Cardiac muscle cell (in vitro differentiated cells and primary cell): ENCODE data around the gene TCF4. TPM values are rescaled to one million over a fixed set of nuclear protein-coding genes. Genes with fewer than 3 reads are reported as not detected.

Source experiments
- DNase-seq, 2 donors: peaks; one replicate each; pipeline versions ENCODE4 v3.0.0 to v3.0.0-alpha.2; 2010 to 2017; ENCODE audit warnings: low read depth in 1 of 2, low spot score in 1 of 2
- H3K27ac ChIP-seq: fragments of 200-600 bp; sonication (generic); 2 replicates; pipeline ENCODE4 v1.5.1; 2016
- H3K27me3 ChIP-seq: fragments of 200-600 bp; sonication (generic); 2 replicates; pipeline ENCODE4 v1.6.0; 2016; ENCODE audit warnings: control low read depth
- H3K36me3 ChIP-seq: fragments of 200-600 bp; sonication (generic); 2 replicates; pipeline ENCODE4 v1.5.1; 2016; ENCODE audit warnings: control low read depth
- H3K4me1 ChIP-seq: fragments of 200-600 bp; sonication (generic); 2 replicates; pipeline ENCODE4 v1.8.1; 2017; ENCODE audit warnings: low read depth, mild to moderate bottlenecking, mixed run types
- H3K4me3 ChIP-seq: fragments of 200-600 bp; sonication (generic); 2 replicates; pipeline ENCODE4 v1.5.1; 2016; ENCODE audit warnings: mild to moderate bottlenecking
- H3K9me3 ChIP-seq: fragments of 200-600 bp; sonication (generic); 2 replicates; pipeline ENCODE4 v1.5.1; 2017; ENCODE audit warnings: low read depth, mild to moderate bottlenecking, control low read depth
- CTCF ChIP-seq: IDR thresholded peaks from 2 replicates; pipeline ENCODE4 v1.5.1; 2012; ENCODE audit warnings: low read depth, mild to moderate bottlenecking, low read length
- polyA plus RNA-seq: library from polyadenylated mRNA; unstranded; fragments of >200 nt; fragmentation: Nextera tagmentation; extraction: Ambion mirVana; gene quantifications from 2 replicates; pipeline ENCODE4 v1.2.1, GENCODE V29; 2016
- total RNA-seq: library from RNA; depleted of rRNA; stranded (reverse); fragments of >200 nt; gene quantifications from 2 replicates; pipeline ENCODE4 v1.2.3, GENCODE V29; 2016

The TCF4 gene
- total and polyA plus RNA-seq, 2 experiments from 2014 or later, result 38.3 to 59.2 TPM

DNA sequence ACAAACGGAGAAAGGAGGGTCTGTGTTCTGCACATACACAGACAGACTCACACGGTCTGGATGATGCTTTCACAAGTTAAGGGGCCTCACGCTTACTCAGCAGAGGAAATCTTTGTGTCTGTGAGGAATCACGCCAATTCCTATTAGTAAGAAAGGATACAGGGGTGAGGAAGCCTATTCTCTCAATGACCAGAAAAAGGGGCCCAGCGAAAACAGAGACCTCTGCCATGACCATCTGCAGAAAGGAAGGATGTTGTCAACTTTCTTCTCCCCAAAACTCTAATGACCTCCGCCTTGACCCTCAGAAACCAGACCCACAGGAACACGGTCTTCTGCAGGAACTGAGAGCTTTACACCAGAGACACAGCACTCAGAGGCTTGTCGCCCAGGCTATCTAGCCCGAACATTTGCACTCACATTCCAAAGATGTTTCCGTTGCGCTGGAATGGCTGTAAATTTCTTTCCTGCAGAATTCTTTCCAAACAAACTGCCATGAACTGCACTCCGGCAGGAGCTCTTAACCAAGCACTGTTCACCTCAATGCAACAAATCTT, 186.3 kb downstream of the TCF4 start:
- Histone ChIP-seq H3K9me3 (no peaks in the 10 kb centered on the region), H3K36me3 (no peaks in the 10 kb centered on the region), H3K4me1 (peaks cover 38% of the 10 kb centered on the region), H3K27ac (peak overlapping the region; percentile 87), H3K4me3 (no peak overlapping the region), H3K27me3 (no peaks in the 10 kb centered on the region)
- TF ChIP-seq CTCF, result no peak
- peak; percentile 81 to 91 for DNase-seq

DNA sequence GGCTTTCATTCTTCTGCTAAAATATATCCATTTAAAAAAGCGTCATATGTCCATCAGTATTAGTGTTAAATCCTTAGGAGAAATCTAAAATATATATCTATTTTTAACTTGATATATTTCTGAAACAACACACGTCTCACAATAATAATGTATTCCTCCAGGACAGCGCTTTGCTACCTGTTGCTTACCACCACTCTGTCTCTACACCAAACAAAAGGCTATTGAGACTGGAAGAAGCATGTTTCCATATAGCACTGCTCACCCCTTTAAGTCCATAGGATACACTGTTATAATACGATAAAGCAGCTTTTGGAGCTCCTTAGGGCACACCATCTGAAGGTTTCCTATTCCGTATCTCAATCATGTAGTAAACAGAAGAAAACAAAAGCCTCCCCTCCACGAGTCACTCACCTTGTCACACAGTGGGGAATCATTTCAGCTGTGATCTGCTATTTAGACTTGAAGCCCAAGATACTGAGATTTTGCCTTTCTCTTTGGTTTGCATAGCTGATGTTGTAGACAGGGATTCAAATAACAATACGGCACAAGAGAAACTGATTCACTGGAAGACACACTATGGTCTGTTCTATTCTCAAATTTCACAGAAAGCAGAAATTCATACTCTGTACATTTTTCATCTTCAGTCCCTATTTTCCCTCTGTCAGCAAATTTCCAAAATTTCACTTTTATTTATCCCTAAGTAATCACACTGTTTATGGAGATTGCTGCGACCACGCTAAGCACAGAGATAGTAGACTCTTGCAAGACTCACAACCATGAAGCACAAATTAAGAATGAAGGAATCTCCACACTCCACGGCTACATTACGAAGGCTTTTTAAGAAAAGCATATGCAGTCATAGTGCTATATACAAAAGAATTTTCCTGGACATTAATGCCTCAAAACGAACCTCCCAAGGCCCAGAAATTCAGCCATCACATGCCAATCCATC, 187.1 kb downstream of the TCF4 start:
- DNase-seq, result peak in 1 of 2 donors; percentile 40
- TF ChIP-seq CTCF, result no peak
- Histone ChIP-seq H3K36me3 (no peaks in the 10 kb centered on the region), H3K4me3 (no peak overlapping the region), H3K4me1 (peaks cover 34% of the 10 kb centered on the region), H3K9me3 (no peaks in the 10 kb centered on the region), H3K27ac (peak overlapping the region; percentile 87), H3K27me3 (no peaks in the 10 kb centered on the region)

DNA sequence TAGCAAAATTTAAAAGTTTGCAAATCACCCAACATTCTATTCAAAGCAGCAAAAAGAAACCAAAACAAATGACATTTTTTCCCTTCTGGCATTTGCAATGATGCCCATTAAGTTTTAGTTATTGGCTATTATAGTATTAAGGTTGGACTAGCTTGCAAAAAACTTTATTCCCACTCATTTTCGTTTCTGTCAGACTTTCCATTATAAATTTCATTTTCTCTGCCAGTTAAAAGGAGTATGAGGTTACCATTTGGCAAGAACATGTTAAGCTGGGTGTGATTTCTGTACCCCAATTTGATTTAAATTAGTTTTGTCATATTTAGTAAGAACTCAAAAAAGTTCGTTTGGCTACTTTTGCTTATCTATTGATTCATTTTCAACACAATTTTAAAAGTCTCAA, 187.9 kb downstream of the TCF4 start:
- no peaks in the 10 kb centered on the region for H3K36me3 ChIP-seq
- H3K27me3 ChIP-seq, result no peaks in the 10 kb centered on the region
- no peak for TF ChIP-seq CTCF
- no peak overlapping the region for H3K27ac ChIP-seq
- H3K4me1 ChIP-seq, result peaks cover 27% of the 10 kb centered on the region
- H3K9me3 ChIP-seq, result no peaks in the 10 kb centered on the region
- DNase-seq, result no peak
- H3K4me3 ChIP-seq, result no peak overlapping the region

DNA sequence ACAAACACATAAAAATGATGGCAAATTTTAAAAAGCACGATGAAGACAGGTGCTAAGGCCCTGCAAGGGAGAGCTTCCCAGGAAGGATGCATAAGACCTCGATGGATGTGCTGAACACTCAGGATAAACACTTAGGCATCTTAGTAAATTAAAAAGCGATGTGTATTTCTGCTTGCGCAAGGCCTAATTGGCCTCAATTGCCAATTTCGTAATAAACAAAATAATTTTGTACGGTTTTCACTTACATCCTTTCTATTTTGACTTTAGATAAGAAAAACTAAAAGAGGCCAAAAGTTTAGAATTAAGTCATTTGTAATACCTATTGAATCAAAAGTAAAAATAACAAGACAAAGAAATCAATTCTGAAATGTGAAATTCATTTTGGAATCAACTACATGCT, 189.1 kb downstream of the TCF4 start:
- no peaks in the 10 kb centered on the region for H3K9me3 ChIP-seq
- TF ChIP-seq CTCF, result no peak
- H3K36me3 ChIP-seq, result no peaks in the 10 kb centered on the region
- H3K4me3 ChIP-seq, result no peak overlapping the region
- no peak for DNase-seq
- H3K27me3 ChIP-seq, result no peaks in the 10 kb centered on the region
- peaks cover 24% of the 10 kb centered on the region for H3K4me1 ChIP-seq
- H3K27ac ChIP-seq, result no peak overlapping the region

- Histone ChIP-seq H3K27ac (no peak overlapping the region), H3K9me3 (no peaks in the 10 kb centered on the region), H3K36me3 (no peaks in the 10 kb centered on the region), H3K4me1 (peaks cover 12% of the 10 kb centered on the region), H3K4me3 (no peak overlapping the region), H3K27me3 (no peaks in the 10 kb centered on the region)
- TF ChIP-seq CTCF, result no peak
- no peak for DNase-seq
Observed at GRCh38 chr18:55396979-55397378, 191.0 kb downstream of the TCF4 start.
